HG03175 (cell line): ENCODE data around the gene ARVCF.

Experiments
- ATAC-seq: cut with Tn5 transposase; IDR thresholded peaks from one replicate; pipeline ENCODE4 v1.9.1; 2021; ENCODE audit warnings: mild to moderate bottlenecking, moderate library complexity; ENCODE audit not compliant: unreplicated experiment

The ARVCF gene

DNA sequence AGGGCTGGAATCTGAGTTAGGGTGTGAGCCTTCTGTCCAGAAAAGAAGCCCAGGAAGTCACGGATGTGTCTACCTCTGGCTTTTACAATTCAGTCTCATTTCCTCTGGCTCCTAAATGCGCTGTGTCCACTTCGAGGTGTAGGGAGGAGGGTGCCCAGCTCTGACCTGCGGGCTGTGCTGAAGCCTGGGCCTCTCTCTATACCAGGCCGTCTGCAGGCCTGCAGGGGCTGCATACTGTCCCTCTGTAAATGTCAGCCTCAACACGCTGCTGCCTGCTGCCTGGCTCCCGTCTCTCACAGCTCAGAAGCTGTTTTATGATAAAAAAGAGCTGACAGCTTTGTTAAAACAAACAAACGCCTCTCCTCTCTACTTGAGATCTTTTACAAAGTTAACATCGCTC lies 14.5 kb downstream of the ARVCF start:
- no peak for ATAC-seq

DNA sequence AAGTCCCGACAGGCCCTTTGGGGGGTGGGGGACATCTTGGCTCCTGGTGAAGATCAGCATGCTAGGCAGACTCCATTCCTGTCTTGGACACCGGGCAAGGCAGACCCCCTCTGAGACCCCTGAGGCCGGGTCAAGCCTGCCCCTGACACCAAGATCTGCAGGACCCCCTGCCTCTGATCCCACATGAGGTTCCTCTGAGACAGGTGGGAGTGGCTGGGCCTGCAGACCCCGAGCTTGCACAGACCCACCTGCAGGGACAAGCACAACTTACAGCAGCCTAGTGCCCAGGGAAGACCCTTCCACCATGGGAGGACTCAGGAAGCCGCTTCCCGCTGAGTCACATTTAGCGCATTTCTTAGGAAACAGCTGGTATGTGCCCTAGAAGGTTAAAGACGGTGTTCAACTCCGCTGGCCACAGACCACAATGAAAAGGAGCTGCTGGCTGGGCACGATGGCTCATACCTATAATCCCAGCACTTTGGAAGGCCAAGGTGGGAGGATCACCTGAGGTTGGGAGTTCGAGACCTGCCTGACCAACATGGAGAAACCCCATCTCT lies 15.5 kb downstream of the ARVCF start:
- ATAC-seq: no peak

DNA sequence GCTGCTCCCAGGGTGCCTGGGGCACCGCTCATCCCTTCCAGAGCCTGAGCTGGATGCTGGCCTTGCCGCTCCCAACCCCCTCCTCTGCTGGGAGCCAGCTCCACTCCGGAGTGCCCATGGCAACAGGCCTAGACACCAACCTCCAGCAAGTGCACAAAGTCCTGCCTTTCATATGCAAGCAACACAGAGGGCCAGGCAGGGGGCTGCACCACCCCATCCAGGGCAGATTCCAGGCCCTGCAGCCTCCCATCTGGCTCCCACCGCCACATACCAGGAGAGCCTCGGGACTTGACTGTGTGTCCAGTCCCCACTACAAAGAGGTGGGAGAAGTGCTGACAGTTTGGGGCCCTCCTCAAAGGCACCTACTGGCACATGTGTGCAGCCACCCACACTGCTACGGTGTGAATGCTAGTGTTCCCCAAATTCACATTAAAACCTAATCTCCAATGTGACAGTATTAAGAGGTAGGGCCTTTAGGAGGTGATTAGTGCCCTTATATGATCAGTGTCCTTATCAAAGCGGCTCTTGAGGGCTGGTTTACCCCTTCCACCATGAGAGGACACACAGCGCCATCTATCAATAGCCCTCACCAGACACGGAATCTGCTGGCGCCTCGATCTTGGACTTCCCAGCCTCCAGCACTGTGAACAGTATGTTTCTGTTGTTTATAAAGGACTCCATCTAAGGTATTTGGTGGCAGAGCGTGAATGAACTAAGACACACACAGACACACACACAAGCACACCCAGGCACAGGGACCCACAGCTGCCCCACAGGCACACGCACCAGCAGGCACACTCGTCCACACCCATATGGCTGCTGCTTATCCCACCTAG lies 16.2 kb downstream of the ARVCF start:
- ATAC-seq: no peak

DNA sequence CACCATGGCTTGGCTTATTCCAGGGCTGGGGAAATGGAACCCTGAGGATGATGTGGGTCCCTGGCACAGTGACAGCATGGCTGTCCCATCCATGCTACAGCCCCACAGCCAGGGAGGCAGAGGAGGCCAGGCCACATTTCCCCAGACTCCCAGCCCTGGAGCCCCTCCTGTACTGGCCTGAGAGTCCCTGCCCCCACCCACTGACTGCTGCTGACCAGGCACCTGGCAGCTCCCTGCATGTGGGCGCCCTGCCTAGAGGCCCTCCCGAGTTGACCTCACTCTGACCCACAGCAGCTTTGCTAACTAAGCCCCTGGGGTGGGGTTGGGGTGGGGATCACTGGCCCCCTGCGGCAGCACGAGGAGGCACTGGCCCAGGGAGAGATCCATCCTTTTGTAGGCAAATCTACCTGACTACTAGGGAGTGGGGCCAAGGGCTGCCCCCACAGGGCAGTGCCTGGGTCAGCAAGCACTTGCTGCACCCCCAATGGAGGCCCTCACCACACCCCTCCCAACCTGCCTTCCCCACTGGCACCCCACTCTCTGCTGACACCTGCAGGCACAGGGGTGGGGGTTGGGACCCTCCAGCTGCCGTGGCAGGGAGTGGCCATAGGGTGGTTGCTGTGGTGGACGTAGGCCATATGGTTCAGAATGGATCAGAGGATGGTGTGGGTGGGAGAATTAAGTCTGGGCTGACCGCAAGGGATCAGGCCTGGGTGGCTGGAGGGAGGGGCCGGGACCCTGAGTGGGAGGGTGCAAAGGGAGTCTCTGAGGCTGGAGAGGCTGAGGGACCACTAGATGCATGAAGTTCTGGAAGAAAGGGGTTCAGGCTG lies 17.4 kb downstream of the ARVCF start:
- no peak for ATAC-seq

DNA sequence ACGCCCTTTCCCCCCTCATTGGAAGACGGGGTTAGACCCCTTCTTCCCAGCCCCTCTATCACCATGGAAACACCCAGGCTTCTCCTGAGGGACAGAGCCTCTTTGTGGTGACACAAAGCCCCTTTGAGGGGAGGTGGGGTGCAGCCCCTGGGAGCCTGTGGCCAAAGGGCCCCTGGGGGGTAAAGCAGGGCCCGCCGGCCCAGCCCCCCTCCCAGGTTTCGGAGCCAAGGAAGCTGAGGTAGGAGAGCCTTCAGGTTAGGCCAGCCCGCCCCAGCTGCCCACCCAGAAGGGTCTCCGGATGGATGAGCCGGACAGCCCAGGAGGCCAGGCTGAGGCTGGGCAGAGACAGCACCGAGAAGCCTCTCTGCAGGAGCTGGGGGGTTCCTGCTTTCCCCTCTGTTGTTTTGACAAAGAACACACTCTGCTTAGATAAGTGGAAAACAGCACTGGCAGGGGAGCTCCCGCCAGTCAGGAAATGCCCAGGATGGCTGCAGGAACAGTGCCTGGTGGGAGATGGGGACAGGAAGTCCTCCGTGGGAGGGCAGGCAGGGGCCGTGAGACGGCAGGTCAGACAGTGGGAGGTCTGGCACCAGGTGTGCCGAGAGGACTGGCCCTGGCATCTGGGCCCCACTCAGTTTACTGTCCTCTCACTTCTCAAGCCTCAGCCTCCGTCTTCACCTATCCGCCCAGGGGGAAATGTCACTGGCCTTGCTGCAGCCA lies 18.2 kb downstream of the ARVCF start:
- no peak for ATAC-seq

DNA sequence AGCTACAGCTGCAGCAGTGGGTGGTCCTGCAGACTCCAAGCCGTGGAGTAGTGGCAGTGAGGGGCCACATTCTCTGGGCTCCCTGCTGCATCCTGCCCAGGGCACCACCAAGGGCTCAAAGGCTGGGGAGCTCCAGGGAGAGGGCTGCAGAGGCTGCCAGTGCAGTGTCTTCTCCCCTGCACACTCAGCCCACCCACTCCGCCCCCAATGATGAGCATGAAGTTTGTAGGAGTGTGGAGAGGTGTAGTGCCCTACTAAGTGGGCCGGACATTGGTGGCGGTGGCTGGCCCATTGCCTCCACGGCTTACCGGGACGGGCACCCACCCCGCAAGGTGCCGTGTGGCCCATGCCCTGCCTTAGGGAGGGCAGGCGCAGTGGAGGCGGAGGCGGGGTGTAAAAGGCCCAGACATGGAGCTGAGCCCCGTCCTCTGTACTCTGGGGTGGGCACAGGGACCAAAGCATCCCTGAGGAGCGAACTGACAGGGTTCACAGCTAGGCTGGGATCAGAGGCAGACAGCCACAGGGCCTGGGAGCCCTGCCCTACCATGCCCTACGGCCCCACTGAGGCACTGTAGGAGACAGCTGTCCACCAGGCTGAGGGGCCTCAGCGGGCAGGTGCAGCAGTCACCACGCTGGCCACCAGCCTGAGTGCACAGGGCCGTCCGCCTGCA lies 18.9 kb downstream of the ARVCF start:
- no peak for ATAC-seq

DNA sequence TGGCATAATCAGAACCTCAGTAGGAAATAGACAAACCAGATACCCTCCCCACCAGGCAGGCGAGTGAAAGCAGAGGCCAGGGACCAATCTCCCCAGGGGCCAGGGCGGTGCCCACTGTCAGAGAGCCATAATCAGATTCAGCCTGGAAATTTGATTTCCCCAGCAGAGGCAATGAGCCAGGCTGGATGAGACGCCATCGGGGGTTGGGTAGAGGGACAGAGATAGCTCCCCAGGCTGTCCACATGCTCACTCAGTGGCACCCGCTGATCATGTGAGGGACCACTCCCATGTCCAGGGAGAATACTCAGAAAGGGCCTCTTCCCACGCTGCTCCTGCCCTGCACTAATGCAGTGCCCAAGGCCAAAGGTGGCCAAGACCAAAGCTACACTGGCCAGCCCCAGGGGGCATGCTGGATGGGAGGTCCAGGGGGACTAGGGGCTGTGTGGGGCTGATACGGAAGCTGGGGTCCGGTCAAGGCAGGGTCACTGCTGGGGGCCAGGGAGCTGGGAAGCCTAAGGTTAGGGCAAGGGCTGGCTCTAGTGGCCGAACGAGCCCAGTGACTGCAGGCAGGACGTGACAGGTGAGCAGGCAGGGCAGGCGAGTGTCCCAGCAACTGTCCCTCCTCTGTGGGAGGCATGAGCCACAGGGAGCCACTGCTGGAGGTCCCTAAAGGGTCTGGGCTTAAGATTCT lies 19.8 kb downstream of the ARVCF start:
- no peak for ATAC-seq

DNA sequence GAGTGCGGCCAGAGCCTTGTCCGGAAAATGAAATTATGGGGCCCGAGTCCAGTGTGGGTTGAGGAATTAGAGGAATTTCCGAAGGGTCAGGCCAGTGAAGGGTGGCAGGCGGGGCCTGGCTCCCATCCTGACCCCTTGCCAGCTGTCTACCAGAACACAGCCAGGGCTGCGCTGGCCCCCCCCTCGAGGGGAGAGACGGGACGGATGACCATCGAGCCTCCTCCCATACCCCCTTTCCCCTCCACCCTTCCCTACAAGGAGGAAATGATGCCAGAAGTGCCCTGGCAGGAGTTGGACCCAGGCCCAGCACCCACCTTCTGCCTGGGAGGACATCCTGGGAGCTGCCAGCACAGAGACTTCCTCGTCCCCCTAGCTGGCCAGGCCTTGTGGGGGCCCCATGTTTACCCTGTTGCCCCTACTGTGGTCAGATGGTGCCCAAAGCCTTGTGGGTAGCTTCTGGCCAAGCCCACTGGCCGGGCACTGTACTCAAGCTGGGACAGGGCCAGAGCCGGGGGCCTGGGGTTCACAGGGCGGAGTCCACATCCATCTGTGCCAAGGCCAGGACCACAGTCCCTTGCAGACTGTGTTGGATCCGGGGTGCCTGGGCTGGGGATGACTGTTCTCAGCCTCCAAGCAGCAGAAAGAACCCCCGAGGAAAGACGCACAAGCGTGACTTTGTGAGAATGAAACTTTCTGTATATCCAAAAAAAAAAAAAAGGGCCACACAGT lies 20.8 kb downstream of the ARVCF start:
- no peak for ATAC-seq

DNA sequence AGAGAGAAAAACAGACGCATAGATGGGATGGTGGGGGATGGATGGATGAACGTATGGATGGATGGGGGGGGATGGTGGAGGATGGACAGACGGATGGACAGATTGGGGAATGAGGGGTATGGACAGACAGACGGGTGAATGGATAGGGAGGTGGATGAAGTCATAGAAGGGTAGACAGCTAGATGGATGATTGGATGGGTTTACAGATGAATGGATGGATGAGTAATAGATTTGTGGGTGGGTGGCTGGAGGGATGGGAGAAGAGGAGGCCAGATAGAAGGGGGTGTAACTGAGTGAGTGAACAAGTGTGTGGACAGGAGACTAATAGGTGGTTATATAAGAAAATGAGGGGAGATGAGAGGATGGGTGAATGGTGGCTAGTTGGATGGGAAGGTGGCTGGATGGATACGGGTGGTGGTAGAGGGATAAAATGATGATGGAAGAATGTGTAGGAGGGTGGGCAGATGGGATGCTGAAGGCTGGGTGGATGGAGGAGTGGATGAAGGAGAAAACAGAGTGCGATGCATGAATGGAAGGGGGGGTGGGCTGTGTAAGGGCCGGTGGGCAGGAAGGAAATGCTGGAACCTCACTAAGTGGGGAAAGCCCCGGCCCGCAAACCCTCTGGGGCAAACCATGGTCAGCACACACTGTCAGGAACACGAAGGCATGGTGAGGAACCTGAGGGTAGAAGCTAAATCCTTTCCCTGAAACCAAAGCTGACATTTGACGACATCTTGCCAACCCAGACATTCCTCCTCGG lies 21.6 kb downstream of the ARVCF start:
- ATAC-seq: no peak

DNA sequence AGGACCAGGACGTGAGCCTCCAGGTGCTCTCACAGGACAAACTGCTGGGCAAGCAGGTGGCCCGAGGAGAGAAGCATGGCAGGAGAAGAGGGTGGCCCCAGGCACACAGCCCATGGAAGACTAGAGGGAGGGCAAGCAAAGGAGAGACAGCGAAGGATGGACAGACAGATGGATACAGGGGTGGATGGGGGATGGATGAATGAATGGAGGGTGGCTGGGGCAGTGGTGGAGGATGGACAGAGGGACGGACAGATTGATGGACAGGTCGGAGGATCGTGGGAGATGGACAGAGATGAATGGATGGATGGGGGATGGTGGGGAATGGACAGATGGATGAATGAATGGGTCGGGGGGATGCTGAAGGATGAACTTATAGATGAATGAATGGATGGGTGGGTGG lies 22.7 kb downstream of the ARVCF start:
- no peak for ATAC-seq

DNA sequence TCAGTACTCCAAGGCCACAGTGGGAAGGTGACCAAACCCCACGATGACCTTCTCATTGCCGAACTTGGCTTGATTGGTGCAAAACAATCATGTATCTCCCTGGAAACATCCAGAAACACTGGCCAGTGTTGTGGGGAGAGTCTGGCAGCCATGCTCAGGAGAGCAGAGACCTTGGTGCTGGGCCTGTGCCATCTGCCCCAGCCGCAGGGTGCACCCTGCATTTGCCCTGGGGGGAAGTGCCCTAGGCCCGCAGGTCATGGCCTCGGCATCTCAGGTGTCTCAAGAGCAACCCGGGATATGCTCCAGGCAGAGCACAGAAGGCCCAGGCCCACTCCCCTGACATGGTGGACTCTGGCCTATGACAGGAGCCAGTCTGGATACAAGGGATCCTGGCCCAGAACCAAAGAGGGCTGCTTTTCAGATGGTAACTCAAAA lies 23.7 kb downstream of the ARVCF start:
- no peak for ATAC-seq

DNA sequence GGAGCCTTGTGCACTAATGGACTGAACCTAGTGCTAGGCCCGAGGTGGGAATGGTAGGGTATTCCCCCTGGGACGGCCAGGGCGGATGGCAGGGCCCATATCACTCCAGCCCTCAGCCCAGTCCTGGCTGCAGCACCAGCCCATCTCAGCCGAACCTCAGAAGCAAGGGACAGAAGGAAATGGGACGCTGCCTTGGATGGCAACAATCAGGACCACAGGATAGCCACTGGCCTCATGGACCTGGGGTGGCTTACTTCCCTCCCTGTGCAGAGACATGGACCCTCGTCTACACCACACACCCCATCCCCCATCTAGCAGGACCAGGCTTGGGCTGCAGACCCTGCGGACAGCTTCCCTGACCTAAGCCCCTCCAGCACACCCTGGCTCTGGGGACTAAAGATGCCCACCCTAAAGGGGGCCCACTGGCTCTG lies 24.1 kb downstream of the ARVCF start:
- no peak for ATAC-seq

DNA sequence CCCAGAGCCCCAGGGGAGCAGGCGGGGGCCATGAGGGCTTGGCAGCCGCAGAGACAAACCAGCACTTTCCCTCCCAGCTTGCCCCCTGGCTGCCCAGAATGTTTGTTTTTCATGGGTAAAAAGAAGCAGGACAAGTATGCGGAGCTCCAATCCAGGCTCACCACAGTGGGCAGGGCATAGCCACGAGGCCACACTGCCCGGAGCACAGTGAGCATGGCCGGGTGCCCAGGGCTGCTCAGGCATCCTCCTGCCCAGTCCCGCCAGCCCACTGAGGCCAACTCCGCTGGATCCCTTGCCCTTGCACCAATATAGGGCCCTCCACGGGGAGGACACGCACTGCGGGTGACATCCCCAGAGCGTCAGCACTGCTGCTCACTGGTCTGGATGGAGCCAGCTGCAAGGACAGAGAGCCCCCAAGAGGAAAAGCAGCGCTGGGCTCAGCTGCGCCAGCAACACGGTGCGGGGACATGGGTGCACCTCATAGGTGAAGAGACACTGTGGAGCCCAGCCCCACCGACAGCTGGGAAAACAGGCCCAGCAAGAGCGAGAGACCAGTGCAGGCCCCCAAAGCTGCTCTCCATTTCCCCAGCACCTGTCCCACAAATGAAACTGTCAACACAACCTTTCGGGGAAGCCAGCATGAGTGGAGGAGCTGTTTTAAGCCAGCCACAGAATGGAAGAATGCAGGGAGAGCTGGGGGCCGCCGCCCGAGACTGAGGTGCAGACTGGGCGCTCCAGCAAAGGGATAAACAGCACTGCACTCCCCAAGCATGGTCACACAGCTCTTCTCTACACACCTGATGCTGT lies 24.8 kb downstream of the ARVCF start:
- ATAC-seq: no peak

DNA sequence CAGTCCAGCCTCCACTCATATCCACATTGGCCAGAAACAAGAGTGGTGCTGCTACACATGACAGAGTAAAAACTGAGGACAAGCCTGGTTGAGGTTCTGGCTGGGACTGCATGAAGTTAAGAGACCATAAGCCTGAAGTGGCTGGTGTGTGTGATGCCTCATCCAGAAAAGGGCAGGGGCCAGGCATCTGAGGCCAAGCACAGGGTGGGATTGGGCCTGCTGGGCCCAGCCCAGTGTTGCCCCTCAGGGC lies 25.3 kb downstream of the ARVCF start:
- no peak for ATAC-seq

DNA sequence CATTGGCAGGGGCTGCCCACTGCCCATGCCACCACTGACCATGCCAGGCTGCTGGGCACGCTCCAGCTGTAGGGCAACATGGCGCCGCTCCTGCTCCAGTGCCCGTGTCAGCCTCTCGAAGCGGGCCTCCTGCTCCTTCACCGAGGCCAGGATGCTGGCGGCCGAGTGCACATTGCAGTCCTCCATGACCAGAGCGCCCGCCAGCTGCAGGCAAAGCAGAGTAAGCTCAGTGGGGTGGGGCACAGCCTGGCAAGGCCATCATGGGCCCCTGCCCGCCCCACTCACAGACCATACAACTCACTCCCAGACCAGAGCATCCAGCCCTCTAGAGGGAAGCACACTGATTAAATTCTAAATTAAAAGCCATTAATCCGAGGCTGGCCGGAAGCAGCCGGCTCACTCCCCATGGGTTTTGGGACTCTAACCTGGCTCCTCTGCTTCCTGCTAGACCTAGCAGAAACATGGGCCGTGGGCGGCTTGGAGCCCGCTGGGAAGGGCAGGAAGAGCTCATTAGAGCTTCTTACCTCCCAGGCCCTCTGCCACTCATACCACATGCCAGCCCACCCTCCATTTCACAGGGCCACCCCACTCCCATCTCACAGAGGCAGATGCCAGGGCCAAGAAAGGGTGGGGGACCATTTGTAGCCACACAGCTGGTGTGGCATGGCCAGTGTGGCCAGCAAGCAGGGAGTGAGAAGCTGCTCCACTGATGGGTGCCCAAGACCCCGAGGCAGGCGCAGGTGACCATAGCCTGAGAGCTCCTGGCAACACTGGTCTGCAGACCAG lies 25.8 kb downstream of the ARVCF start:
- ATAC-seq: no peak

DNA sequence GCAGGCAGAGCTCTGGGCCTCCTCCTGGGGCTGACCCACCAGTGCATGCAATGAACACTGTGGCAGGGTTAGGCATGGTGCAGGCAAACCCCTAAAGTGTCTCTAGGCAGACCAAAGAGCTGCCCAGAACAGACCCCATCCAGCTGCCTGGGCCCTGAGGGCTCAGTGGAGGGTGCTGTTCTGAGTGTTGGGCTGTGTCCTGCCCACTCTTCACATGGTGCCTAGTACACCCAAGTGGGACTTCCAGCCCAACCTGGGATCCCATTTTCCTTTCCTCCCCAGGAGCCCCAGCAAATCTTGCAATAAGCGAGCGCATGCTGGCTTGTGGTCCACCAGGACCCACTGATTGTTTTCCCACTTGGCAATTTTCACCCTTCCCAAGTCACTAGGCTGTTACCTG lies 26.4 kb downstream of the ARVCF start:
- ATAC-seq: no peak

DNA sequence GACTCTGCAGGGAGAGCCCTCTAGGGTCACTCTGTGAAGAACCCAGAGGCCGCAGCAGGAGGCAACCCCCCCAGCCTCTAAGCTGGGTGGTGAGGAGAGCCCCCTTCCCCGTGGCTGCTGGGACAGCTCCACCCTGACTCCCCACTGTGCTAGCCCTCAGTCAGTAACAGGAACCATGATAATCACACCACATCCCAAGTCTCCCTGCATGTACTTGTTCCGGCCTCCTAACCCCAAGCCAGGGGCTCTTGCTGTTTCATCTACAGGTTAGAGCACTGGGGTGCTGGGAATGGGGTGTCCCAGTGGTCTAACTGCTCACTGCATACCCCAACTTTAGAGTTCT lies 26.9 kb downstream of the ARVCF start:
- ATAC-seq: no peak
